Adrenal gland (tissue), 5 donors: Measurements from ENCODE around the gene PDE4DIP.
"Not testable (repeated sequence)": the region's sequence is repeated elsewhere in the genome, so short reads cannot be mapped to it uniquely, and the experiment has no call there.

Source experiments
- POLR2A ChIP-seq, 2 donors: fragments of 450-650 bp; IDR thresholded peaks; one replicate each; pipeline ENCODE4 v1.6.1; 2017; ENCODE audit warnings: antibody characterized with exemption in 2 of 2, mild to moderate bottlenecking in 2 of 2, moderate library complexity in 1 of 2
- TF ChIP-seq, protein P1 (sequence below), 6 experiments: fragments of 450-650 bp in 4 of 6; fragments of 200-600 bp in 2 of 6; sonication (generic) in 1 of 6; IDR thresholded peaks; 1 replicate in 5 of 6; 2 replicates in 1 of 6; pipeline versions ENCODE4 v1.5.1 to v1.8.0; 2016 to 2021; ENCODE audit warnings: antibody characterized with exemption in 6 of 6, mild to moderate bottlenecking in 2 of 6, moderate library complexity in 1 of 6
- donor health status: DM: no; HTN: no; CAD: no.

GRCh38 chr1:148901150-148901952 lies 57.1 kb downstream of the PDE4DIP start:
- TF ChIP-seq, protein P1, sequence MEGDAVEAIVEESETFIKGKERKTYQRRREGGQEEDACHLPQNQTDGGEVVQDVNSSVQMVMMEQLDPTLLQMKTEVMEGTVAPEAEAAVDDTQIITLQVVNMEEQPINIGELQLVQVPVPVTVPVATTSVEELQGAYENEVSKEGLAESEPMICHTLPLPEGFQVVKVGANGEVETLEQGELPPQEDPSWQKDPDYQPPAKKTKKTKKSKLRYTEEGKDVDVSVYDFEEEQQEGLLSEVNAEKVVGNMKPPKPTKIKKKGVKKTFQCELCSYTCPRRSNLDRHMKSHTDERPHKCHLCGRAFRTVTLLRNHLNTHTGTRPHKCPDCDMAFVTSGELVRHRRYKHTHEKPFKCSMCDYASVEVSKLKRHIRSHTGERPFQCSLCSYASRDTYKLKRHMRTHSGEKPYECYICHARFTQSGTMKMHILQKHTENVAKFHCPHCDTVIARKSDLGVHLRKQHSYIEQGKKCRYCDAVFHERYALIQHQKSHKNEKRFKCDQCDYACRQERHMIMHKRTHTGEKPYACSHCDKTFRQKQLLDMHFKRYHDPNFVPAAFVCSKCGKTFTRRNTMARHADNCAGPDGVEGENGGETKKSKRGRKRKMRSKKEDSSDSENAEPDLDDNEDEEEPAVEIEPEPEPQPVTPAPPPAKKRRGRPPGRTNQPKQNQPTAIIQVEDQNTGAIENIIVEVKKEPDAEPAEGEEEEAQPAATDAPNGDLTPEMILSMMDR (IDR thresholded peaks at IDR 0.05): not testable (repeated sequence)
- TF ChIP-seq POLR2A (IDR thresholded peaks at IDR 0.05): not testable (repeated sequence)
